Ishikawa (cell line): ENCODE results near the gene CCN2.

Experiments used
- CEBPB ChIP-seq: IDR thresholded peaks from 2 replicates; pipeline ENCODE4 v1.6.1; 2012
- CREB1 ChIP-seq: IDR thresholded peaks from 2 replicates; pipeline ENCODE4 v1.6.1; 2012; ENCODE audit warnings: low read depth
- EGR1 ChIP-seq: IDR thresholded peaks from 2 replicates; pipeline ENCODE4 v1.6.1; 2012
- EP300 ChIP-seq: IDR thresholded peaks from 2 replicates; pipeline ENCODE4 v1.6.1; 2012; ENCODE audit warnings: borderline replicate concordance
- FOXM1 ChIP-seq: IDR thresholded peaks from 2 replicates; pipeline ENCODE4 v1.6.1; 2012; ENCODE audit warnings: low read depth, borderline replicate concordance
- NFIC ChIP-seq: IDR thresholded peaks from 2 replicates; pipeline ENCODE4 v1.6.1; 2012
- RAD21 ChIP-seq: IDR thresholded peaks from 2 replicates; pipeline ENCODE4 v1.6.1; 2012; ENCODE audit warnings: low read depth
- REST ChIP-seq: IDR thresholded peaks from 2 replicates; pipeline ENCODE4 v1.6.1; 2012; ENCODE audit warnings: low read depth, mild to moderate bottlenecking
- TAF1 ChIP-seq: IDR thresholded peaks from 2 replicates; pipeline ENCODE4 v1.6.1; 2012; ENCODE audit warnings: low read depth, mild to moderate bottlenecking
- TCF12 ChIP-seq: IDR thresholded peaks from 2 replicates; pipeline ENCODE4 v1.6.1; 2012; ENCODE audit warnings: low read depth
- TEAD4 ChIP-seq: IDR thresholded peaks from 2 replicates; pipeline ENCODE4 v1.6.1; 2012
- USF1 ChIP-seq: IDR thresholded peaks from 2 replicates; pipeline ENCODE4 v1.6.1; 2012
- YY1 ChIP-seq: IDR thresholded peaks from 2 replicates; pipeline ENCODE4 v1.6.1; 2012; ENCODE audit warnings: low read depth
- TF ChIP-seq, protein P1 (sequence below): IDR thresholded peaks from 2 replicates; pipeline ENCODE4 v1.6.1; 2012

DNA sequence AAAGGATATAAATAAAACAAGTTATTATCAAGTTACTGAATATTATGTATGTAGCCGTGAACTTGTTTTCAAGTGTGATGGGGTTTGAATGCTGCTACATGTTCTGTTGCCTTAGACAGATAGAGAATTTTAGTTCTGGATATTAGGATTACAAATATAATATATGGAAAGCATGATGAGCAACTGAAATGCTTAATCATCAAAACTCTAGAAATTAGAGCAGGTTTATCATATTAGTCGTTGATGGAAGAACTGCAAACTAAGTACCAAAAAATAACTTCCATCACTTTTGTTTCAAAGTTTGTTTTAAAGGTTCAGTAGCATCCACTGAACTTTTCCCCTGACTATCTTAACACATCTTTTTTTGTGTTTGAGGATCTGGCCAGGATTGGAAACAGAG lies 49.1 kb upstream of the CCN2 start:
- TF ChIP-seq TAF1 (no peak), EP300 (no peak), YY1 (no peak), CEBPB (no peak), NFIC (no peak), RAD21 (no peak), TEAD4 (no peak), EGR1 (no peak), REST (no peak), USF1 (no peak), CREB1 (no peak), FOXM1 (no peak), TCF12 (no peak)
- TF ChIP-seq, protein P1, sequence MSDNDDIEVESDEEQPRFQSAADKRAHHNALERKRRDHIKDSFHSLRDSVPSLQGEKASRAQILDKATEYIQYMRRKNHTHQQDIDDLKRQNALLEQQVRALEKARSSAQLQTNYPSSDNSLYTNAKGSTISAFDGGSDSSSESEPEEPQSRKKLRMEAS = no peak
